ENCODE data around the gene NCAPH2.

GRCh38 chr22:50569896-50570535 is 62.0 kb downstream of the NCAPH2 start:
- TF ChIP-seq, protein P1, sequence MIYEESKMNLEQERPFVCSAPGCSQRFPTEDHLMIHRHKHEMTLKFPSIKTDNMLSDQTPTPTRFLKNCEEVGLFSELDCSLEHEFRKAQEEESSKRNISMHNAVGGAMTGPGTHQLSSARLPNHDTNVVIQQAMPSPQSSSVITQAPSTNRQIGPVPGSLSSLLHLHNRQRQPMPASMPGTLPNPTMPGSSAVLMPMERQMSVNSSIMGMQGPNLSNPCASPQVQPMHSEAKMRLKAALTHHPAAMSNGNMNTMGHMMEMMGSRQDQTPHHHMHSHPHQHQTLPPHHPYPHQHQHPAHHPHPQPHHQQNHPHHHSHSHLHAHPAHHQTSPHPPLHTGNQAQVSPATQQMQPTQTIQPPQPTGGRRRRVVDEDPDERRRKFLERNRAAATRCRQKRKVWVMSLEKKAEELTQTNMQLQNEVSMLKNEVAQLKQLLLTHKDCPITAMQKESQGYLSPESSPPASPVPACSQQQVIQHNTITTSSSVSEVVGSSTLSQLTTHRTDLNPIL (CRISPR knock-in tag; IDR thresholded peaks at IDR 0.05; ENCODE audit: low read depth), result no peak
- TF ChIP-seq CSRNP3 (CRISPR knock-in tag; IDR thresholded peaks at IDR 0.05) (no peak), SNAI2 (CRISPR knock-in tag; IDR thresholded peaks at IDR 0.05) (no peak), ARNTL (CRISPR knock-in tag; IDR thresholded peaks at IDR 0.05; ENCODE audit: borderline replicate concordance, low read depth) (no peak), ZFP30 (CRISPR knock-in tag; IDR thresholded peaks at IDR 0.05) (no peak), PPARA (CRISPR knock-in tag; IDR thresholded peaks at IDR 0.05; ENCODE audit: borderline replicate concordance) (no peak), OSR1 (CRISPR knock-in tag; IDR thresholded peaks at IDR 0.05) (no peak), ZNF8 (CRISPR knock-in tag; IDR thresholded peaks at IDR 0.05) (no peak)
- TF ChIP-seq, protein P2, sequence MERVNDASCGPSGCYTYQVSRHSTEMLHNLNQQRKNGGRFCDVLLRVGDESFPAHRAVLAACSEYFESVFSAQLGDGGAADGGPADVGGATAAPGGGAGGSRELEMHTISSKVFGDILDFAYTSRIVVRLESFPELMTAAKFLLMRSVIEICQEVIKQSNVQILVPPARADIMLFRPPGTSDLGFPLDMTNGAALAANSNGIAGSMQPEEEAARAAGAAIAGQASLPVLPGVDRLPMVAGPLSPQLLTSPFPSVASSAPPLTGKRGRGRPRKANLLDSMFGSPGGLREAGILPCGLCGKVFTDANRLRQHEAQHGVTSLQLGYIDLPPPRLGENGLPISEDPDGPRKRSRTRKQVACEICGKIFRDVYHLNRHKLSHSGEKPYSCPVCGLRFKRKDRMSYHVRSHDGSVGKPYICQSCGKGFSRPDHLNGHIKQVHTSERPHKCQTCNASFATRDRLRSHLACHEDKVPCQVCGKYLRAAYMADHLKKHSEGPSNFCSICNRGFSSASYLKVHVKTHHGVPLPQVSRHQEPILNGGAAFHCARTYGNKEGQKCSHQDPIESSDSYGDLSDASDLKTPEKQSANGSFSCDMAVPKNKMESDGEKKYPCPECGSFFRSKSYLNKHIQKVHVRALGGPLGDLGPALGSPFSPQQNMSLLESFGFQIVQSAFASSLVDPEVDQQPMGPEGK (CRISPR knock-in tag; IDR thresholded peaks at IDR 0.05; ENCODE audit: borderline replicate concordance), result no peak

All from SK-N-SH treated with all-trans-retinoic acid at 6 μM for 48 hours (cell line).